ENCODE data around the gene POU2F2.

The POU2F2 gene

DNA sequence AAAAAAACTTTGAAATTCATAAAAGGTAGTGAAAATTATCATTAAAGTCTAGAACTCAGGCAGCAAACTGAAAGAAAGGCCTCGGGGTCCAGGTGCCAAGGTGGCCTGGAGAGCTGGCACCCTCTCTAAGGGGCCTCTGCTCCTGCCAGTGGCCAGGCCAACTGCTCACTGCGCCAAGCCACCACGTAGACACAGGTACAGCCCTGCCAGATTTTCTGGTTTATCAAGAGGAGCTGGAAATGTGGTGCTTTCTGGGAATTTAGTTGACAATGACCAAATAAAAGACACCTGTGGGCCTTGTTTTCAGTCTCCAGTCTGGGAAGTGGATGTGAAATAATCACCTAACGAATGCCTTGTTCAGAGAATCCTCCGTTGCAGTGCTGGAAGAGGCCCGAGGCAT, 33.5 kb downstream of the POU2F2 start:
- no peak for DNase-seq

DNA sequence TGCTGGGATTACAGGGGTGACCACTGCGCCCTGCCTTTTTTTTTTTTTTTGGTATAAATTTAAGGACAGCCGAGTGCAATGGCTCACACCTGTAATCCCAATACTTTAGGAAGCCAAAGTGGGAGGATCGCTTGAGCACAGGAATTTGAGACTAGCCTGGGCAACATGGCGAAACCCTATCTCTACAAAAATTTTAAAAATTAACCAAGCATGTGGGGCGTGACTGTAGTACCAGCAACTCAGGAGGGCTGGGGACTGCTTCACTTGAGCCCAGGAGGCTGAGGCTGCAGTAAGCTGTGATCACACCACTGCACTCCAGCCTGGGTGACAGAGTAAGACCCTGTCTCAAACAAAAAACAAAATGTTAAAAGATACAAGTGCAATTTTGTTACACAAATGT, 34.8 kb downstream of the POU2F2 start:
- DNase-seq = no peak

DNA sequence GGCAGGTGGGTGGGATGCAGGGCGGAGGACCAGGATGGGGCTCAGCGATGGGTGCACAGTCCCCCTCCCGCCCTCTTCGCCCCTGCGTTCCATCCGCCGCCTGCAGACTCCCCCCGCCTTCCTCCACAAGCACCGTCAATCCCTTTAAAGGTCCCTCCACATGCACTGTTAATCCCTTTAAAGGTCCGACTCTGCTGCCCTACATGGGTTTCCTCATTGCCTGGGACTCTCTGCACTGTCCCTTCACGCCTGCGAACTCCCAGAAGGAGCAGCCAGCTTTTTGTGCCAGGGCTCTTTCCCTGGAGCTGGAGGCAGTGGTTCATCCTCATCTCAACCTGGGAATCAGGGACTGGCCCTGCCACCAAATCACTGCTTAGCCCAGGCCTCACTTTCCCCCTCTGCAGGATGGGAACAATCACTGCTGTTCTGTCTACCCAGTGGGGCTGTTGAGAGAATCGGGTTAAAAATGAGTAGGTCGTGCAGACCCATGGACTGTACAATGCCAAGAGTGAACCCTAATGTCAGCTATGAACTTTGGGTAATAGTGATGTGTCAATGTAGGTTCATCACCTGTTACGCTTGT, 35.9 kb downstream of the POU2F2 start:
- no peak for DNase-seq

DNA sequence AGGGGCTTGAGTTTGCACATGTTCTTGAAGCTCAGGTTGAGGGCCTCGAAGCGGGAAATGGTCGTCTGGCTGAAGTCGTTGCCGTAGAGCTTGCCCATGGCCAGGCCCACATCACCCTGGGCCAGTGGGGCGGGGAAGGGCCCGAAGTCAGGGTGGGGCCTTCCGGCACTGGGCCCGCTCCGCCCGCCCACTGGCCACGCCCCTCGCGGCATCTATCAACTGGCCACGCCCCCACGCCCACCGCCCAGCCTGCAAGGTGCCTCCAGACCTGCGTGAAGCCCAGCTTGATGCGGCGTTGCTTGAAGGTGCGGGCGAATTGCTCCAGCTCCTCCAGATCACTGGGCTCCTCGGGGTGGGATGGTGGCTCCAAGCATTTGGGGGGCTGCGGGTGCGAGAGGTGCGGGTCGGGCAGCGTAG, 36.4 kb downstream of the POU2F2 start:
- no peak for DNase-seq

DNA sequence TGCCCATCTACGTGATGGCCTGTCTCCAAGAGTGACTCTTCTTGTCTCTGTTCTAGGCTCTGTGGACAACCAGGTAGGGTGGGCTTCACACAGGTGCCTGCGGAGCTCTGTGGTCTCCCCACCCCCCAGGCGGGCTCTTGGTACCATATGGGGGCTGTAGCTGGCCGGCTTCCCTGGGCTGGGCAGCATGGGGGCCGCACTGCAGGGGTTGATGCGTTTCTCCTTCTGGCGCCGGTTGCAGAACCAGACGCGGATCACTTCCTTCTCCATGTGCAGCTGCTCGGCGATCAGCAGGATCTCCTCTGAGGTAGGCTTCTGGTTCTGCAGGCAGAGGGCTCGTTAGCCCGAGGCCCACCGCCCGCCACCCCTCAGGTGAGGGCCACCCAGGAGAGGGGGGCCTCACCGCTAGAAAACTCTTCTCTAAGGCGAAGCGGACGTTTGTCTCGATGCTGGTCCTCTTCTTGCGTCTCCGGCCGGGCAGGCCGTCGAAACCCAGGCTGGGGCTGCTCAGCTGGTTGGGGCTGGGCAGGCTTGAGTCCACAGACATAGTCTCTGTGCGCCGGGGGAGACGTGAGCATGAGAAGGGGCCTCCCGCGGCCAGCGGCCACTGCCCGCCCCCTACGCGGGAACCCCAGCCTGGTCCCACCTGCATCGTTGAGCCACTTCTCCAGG, 37.0 kb downstream of the POU2F2 start:
- no peak for DNase-seq

DNA sequence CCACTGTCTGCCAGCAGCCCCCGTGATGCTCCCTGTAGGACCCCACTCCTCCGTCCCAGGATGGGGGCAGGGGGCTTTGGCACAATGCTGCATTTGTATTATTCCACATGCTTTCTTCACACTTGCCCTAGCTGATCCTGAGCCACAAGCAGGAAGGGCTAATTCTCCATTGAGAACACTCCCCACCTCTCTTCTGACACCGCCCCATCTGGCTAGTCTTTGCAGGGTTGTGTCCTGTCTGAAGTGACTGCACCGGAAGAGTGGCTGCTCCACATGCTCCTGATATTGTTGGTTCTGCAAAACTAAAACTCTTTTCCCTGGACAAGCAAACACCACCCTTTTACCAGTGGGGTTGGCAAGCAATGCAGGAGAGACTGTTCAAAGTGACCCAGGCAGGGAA, 38.3 kb downstream of the POU2F2 start:
- DNase-seq = no peak

DNA sequence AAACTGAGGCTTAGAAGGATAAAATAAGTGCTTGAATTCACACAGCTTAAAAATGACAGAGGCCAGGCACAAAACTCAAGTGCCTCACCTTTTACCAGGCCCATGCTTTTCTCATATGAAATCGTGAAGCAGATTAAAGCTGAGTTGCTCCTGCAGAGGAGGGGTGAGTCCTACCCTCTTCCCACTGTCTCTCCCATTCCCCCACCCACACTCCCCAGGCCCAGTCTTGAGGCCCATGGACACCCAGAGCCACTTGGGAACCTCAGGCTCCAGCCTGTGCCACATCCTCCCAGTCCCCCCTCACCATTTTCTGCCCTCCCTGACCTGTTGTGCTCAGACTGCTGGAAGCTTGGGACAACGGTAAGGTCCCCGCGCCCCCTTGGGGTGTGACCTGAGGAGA, 38.7 kb downstream of the POU2F2 start:
- no peak for DNase-seq

DNA sequence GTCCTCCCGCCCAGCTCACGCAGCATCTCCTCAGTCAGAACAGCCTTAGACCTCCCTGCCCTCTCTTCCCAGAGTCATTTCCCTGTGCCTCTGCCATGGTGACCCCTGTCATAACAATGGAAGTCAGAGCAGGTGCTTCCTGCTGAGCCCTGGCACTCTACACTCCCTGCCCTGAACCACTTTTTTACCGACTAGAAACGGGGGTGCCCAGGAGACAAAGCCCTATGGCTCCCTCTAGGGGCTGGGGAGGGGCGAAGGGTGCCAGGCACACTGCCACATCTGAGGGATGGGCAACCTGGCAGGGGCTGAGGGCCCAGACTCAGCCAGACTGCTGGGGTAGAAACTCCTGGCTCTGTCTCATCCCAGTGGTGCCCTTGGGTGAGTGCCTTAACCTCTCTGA, 39.9 kb downstream of the POU2F2 start:
- no peak for DNase-seq

DNA sequence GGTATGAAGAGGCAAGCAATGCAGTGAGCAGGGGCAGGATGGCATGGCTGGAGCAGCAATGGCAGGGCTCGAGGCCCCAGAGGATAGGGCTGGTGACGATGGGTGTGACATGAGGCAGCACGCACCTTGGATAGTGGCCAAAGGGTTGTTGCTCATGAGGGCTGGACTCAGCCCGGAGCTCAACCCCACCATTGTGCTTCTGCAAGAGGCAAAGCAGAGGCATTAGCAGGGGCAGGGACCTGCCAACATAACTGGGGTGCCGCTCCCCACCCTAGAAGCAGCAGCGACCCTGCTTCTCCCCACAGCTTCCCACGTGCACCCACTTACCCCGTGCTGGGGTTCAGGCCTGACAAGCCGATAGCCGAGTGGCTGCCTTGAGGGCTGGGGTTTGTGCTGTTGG, 40.5 kb downstream of the POU2F2 start:
- no peak for DNase-seq

DNA sequence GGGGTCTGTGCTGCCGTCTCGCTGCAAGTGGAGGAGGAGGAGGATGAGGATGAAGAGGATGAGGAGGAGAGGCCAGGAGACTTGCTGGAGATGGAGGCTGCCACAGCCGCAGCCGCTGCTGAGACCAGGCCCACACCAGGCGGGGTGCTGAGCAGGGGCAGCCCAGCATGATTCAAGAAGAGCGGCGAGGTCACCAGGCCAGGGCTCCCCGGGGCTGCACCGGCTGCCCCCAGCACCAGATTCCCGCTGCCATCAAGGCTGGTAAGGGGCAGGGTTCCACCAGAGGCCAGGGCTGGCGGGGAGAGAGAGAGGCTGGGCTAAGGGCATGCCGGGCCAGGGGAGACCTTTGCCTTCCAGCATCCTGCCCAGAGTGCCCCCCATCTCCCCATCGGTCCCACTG, 40.9 kb downstream of the POU2F2 start:
- DNase-seq = no peak

DNA sequence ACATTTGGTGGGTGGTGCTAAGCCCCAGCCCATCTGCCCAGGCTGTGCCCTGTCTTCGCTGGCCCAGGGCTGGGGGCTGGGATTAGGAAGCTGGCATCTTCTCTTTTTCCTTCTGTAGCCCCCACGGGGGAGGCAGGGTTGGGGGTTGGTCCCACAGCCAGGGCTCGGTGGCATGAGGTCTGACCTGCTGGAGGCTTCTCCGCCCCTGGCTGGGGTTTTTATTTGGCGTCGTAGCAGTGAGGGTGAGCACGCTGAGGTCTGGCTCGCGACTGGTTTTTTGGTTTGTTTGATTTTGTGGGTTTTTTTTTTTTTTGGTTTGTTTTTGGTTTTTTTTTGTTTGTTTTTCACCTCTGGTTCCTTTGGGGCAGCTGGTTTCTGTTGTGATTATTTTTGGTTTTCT, 41.6 kb downstream of the POU2F2 start:
- DNase-seq = no peak

DNA sequence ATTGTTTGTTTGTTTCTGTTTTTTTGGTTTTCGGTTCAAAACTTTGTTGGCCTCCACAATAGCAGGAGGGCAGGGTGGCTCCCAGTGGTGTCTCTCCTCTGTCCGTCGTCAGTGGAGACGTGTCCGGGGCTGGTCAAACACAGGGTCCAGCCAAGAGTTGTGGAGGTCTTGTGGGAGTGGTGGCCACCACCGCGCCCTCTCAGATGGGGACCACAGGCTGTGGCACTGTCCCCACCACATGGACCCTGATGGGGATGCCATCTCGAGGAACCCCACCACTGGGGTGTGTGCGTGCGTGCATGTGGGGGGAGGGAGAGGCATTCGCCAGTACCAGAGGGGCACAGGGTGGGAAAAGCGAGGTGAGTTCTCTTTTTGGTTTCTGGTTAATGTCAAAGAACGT, 42.5 kb downstream of the POU2F2 start:
- no peak for DNase-seq

DNA sequence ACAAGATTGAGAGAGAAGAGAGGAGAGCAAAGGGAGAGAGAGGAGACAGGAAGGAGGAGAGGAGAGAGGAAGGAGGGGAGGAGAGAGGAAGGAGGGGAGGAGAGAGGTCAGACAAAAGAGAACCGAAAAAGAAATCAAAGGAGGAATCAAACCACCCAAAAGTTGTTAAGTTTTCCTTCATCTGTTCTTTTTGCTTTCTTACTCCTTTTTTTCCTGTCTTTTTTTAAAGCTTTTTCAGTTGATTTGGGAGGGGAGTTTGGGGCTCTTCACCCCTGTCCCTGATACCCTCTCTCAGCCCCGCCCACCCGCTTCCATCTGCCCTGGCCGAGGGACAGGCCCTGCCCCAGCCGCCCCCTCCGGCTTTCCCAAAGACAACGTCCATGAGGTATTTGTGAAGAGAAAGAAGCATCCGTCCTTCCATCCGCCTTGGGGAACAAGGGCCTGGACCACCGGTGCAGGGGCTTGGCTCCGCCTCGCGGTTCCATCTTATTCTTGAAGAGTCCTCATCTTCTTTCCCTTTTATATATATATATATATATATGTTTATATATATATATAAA, 43.0 kb downstream of the POU2F2 start:
- no peak for DNase-seq

DNA sequence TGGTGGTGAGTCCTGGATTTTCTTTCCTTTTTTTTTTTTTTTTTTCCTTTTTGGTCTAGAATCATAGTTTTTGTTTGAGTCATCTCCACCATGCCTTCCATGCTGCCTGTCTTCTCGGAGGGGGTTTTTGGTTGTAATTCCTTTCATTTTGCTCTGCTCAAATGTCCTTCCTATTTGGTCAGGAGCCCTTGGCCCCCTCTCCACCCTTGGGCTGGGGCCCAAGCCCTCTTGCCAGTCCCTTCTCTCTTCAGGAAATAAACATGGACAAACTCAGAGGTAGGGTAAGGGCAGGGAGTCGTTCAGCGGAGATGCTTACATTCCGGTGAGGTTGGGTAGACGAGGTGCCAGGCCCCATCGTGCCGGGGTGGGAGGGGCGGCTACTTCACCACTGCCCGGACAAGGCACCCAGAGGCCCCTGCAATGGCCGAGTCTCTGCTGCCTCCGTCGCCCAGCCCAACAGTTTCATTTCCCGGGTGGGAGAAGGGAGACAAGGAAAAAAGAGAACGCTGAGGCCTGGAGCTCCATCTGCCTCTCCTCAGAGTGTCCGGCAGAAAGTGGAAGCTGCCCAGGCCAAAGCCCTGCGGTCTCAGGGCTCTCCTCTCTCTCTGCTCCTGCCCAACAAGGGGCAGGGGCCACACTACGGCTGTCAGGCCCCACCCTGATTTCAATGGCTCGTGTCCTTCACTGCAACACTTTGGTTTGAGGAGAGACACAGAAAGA, 43.6 kb downstream of the POU2F2 start:
- no peak for DNase-seq

DNA sequence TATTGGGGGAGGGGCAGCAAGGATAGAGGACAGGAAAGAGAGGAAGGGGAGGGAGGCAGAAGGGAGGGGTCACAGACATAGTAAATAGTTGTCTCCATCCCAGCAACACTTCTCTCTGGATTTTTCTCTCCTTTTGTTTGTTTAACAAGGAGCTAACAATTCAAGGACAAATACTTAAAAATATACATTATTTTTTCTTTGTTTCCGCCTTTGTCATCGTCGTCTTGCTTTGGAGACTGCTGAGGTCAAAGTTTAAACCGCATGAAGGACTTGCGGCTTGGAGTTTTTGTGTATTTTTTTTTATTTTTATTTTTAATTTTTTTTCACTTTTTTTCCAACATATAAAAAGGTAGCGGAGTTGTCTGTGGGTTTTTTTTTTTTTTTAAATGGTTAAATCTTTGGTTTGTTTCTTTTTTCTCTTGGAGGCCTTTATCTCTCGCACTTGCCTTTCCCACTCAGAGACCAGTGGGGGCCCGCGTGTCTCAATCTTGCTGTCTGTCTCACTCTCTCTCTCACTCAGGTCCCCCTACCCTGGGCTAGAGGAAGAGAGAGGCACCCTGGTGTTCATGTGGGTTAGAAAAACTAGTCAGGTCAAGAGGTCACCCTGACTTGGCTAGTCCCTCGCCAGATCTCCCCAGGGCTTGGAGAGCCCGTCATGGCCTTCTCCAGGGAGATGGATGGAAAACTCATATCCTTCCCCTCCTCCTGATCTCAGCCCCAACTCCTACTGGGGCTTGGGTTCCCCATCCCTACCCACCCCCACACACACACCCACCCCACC, 45.3 kb downstream of the POU2F2 start:
- no peak for DNase-seq

DNA sequence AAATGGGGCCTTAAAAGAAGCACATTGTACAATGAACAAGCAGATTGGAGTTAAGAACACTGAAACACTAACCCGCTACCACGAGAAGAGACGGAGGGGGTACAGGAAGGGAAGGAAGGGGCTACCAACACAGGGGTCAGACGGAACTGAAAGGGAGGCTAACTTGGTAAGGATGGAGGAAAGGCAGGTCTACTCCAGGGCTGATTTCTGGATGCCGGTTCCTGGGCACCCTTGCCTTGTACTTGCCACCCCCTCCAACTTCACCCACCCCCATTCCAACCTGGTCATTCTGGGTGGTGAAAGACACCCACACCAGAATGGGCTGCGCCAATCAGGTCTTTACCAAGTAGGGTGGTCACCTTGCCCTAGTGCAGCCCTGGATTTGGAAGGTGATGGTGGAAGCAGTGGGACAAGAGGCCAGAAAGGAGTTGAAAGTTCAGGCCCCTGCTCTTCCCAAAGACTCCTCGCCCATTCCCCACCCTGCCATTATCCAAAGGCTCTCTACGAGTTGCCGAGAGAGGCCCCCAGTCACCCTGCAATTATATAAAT, 46.0 kb downstream of the POU2F2 start:
- no peak for DNase-seq

DNA sequence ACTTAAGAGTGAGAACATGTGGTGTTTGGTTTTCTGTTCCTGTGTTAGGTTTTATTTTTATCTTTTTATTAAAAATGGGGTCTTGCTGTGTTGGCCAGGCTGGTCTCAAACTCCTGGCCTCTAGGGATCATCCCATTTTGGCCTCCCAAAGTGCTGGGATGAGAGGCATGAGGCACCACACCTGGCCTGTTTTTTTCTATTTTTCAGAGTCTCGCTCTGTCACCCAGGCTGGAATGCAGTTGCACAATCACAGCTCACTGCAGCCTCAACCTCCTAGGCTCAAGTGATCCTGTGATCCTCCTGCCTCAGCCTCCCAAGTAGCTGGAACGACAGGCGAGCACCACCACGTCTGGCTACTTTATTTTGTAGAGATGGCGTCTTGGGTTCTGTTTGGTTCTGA, 48.7 kb downstream of the POU2F2 start:
- DNase-seq = no peak

DNA sequence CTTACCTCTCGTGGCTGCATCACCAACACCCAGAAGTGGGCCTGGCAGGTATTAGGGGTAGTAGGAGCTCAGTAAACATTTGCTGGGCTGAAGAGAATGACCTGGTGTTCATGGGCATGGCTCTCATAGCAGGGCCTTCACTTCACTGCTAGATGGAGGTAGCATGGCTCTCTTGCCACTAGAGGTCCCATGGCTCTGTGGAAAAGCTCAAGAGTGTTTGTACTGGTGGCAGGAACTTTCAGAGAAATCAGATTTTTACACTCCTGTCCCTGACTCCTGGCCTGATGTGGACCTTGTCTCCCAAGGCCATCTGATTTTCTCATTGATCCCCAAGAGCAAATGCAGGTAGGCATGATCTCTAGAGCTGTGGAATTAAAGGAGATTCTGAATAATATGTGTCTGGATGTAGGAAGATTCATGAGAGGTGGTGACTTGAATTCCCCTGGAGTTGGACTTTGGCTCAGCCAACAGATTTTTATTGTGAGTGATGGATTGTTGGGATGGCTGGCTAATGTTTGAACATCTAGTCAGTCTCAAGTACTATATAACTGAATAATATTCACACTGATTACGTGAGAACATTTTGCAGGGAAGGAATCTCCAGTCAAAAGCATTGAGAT, 50.6 kb downstream of the POU2F2 start:
- no peak for DNase-seq

DNA sequence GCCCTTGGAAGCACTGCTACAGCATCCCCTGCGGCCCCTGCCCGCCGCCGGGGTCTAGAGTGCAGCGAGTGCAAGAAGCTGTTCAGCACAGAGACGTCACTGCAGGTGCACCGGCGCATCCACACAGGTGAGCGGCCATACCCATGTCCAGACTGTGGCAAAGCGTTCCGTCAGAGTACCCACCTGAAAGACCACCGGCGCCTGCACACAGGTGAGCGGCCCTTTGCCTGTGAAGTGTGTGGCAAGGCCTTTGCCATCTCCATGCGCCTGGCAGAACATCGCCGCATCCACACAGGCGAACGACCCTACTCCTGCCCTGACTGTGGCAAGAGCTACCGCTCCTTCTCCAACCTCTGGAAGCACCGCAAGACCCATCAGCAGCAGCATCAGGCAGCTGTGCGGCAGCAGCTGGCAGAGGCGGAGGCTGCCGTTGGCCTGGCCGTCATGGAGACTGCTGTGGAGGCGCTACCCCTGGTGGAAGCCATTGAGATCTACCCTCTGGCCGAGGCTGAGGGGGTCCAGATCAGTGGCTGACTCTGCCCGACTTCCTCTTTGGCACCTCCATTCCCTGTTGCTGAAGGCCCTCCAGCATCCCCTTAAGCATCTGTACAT, 51.4 kb downstream of the POU2F2 start:
- DNase-seq = no peak

DNA sequence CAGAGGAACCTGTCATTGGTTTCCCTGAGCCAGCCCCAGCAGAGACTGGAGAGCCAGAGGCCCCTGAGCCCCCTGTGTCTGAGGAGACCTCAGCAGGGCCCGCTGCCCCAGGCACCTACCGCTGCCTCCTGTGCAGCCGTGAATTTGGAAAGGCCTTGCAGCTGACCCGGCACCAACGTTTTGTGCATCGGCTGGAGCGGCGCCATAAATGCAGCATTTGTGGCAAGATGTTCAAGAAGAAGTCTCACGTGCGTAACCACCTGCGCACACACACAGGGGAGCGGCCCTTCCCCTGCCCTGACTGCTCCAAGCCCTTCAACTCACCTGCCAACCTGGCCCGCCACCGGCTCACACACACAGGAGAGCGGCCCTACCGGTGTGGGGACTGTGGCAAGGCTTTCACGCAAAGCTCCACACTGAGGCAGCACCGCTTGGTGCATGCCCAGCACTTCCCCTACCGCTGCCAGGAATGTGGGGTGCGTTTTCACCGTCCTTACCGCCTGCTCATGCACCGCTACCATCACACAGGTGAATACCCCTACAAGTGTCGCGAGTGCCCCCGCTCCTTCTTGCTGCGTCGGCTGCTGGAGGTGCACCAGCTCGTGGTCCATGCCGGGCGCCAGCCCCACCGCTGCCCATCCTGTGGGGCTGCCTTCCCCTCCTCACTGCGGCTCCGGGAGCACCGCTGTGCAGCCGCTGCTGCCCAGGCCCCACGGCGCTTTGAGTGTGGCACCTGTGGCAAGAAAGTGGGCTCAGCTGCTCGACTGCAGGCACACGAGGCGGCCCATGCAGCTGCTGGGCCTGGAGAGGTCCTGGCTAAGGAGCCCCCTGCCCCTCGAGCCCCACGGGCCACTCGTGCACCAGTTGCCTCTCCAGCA, 52.1 kb downstream of the POU2F2 start:
- no peak for DNase-seq

DNA sequence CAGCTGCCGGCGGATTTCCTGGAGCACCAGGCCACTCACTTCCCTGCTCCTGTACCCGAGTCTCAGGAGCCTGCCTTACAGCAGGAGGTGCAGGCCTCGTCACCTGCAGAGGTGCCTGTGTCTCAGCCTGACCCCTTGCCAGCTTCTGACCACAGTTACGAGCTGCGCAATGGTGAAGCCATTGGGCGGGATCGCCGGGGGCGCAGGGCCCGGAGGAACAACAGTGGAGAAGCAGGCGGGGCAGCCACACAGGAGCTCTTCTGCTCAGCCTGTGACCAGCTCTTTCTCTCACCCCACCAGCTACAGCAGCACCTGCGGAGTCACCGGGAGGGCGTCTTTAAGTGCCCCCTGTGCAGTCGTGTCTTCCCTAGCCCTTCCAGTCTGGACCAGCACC, 53.0 kb downstream of the POU2F2 start:
- no peak for DNase-seq
